Left renal pelvis (tissue), 4 donors: ENCODE data around the gene GLI3. TPM values are rescaled to one million over a fixed set of nuclear protein-coding genes. Genes with fewer than 3 reads are reported as not detected.
A peak's percentile ranks its signal among the peaks of the same experiment; 100 is the strongest.

ENCODE experiments used
- DNase-seq, 4 donors: peaks; one replicate each; pipeline ENCODE4 v3.0.0-alpha.2; 2013; ENCODE audit warnings: low read depth in 4 of 4, low spot score in 3 of 4
- polyA plus RNA-seq, 4 donors: library from polyadenylated mRNA; unstranded; fragments of 120-200 nt; gene quantifications; one replicate each; pipeline ENCODE4 v1.2.1, GENCODE V29; 2013; ENCODE audit not compliant: insufficient read length in 4 of 4

The GLI3 gene
- polyA plus RNA-seq, 4 donors, result 14.8 to 33.7 (median 16.5) TPM

DNA sequence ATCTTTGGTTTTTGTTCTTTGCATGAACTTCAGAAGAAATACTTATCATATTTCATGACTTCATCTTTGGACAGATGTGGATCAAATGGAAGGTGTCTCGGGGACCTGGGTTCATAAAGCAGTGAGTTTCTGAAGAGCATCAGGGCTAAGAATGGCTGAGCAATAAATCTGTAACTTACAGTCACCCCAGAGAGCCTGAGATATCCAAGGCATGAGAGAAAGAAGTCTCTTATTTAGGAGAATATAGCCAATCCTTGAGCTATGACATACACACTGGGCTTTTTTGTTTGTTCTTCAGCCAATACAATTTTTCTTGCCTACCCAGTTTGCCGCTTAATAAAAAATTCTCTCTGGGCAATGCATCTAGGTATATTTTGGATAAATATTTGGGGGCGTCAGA is 281.6 kb downstream of the GLI3 start:
- no peak for DNase-seq

- no peak for DNase-seq
Measured at GRCh38 chr7:41954976-41955375, 282.0 kb downstream of the GLI3 start.

- no peak for DNase-seq
Measured at GRCh38 chr7:41948503-41948902, 288.5 kb downstream of the GLI3 start.

DNA sequence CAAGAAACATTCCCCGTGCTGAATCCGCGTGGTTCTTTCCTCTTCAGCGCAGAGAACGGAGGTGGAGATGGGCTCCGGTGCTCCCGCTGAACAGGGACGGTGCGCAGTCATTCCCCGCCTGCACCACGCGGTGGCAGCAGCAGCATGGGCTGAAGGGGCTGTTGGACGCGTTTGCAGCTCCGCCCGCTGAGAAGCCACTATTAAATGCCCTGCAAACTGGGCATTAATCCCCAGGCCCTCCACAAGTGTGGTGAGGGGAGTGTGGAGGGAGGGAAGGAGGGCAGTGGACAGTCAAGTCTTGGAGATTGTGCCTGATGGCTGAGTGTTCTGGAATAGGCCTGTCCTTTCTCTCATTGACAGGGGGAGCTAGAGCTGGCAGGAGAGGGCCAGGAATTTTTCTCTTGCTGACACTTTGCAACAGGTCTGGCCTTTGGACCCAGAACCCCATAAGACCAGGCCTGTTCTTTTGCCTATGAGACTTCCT is 293.9 kb downstream of the GLI3 start:
- peak; percentile 61 to 73 (median 64) for DNase-seq

GRCh38 chr7:41942468-41943093 is 294.4 kb downstream of the GLI3 start:
- no peak for DNase-seq

GRCh38 chr7:41940760-41941343 is 296.2 kb downstream of the GLI3 start:
- DNase-seq, result peak in 2 of 4 donors; percentile 53 to 63

DNA sequence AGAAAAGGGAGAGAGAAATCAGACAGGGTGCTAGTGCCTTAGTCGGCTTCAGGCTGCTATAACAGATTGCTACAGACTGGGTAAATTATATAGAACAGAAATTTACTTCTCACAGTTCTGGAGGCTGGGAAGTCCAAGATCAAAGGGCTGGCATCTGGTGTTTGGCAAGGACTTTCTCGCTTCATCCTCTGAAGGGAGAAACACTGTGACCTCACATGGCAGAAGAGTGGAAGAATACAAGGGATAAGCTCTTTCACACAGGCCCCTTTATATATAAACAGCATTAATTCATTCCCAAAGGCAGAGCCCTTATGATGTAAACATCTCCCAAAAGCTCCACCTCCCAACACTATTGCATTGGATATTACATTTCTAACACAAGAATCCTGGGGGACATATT is 298.6 kb downstream of the GLI3 start:
- no peak for DNase-seq

- DNase-seq, result no peak
Measured at GRCh38 chr7:41933427-41933826, 303.6 kb downstream of the GLI3 start.

DNA sequence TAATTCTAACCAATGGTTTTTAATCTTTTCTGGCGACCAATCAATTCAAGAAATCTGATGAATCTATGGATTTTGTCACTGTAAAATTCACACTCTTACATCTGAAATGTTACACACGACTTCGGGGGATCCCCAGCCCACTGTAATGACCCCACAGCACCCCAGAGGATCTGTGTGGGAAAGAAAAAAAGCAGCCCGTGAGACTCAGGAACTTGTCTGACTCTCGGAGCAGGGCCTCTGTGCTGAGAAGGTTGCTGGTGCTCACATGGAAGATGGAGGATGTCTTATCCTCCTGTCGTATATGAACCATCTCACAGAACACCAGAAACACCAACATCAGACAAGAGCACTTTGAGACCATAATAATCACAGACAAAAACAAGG is 305.8 kb downstream of the GLI3 start:
- DNase-seq, result no peak

DNA sequence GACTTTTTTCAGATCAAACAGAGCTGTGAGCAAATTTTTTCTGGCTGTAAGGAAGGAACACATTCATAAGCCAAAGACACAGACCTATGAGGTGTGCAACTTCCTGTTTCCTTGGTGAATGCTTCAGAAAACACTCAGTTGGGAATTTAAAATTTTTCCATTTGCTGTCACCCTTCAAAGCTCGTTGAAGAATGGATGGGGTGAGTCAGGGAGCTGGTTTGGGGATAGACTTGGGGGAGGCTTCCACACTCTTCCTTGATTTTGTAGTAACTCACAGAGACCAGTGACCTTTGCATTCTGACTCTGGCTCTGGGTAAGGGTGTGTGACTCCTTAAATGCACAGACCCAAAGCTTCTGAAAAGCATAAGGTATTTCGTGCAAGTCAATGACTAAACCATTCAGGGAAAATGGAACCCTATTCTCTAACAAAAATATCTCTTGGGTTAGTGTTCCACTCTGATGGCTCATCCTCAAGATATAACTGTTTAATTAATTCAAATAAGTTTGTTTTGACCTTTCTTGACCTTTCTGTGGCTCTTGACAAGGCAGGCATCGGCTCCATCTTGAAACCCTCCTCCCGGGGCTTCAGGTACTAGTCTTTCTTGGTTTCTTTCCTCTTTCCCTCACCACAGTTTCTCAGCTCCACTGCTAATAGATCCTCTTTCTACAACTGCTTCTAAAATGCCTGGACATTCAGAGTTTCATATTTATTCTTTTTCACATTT is 306.3 kb downstream of the GLI3 start:
- DNase-seq, result no peak

DNA sequence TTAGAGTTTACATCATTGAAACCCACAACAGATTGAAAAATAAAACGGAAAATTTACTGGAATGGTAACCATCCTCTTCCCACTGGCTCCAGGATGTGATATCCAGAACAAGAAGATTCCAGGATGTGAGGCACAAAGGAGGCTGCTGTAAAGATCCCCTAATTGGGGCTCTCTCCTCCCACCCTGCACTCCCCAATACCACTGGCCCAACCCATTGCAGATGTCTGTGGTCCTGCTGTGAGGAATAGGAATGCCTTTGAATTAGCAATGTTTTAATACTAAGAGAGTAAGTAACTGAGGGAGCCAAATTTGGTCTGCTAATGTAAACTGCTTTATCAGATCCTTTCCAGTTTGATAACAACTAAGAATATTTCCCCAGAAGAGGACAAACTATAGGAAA is 308.2 kb downstream of the GLI3 start:
- DNase-seq, result no peak

DNA sequence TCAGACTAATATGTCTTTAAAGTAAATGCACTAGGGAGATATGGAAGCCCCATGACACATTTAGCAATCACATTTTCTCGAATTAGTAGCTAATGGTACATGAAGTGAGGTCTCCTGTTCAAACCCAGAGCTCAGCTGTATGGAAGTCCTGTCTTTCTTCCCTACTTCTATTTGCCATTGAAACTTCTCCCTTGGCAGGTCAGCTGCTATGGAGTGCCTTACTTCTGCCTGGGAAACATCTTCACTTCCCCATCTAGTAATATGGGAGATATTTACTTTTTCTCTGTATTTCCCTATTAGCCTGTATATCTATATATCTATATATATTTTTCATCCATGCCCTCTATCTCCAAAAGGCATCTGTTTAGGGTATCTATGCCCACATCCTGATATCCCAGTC is 308.8 kb downstream of the GLI3 start:
- DNase-seq, result no peak

GRCh38 chr7:41927380-41927779 is 309.6 kb downstream of the GLI3 start:
- no peak for DNase-seq

GRCh38 chr7:41925946-41926345 is 311.1 kb downstream of the GLI3 start:
- DNase-seq, result no peak

DNA sequence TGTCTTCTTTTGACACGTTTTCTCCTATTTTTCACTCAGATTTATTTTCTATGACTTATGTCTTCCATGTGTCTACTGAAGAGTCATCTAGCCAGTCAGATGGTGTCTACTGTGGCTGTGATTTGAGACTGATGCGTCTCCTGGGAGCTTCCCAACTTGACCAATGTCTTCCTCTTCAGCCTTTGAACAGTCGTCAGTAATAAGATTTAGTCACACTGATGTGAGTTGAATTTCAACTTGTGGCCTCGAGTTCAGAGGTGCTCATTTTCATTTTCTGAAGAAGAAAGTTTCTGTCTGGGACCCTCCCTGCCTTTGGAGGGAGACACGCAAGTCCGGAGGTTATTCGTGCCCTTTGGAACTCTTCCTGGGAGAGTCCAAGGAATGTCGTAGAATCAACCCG is 312.2 kb downstream of the GLI3 start:
- no peak for DNase-seq

GRCh38 chr7:41922373-41922772 is 314.6 kb downstream of the GLI3 start:
- DNase-seq, result no peak

- no peak for DNase-seq
Measured at GRCh38 chr7:41921453-41921981, 315.5 kb downstream of the GLI3 start.

DNA sequence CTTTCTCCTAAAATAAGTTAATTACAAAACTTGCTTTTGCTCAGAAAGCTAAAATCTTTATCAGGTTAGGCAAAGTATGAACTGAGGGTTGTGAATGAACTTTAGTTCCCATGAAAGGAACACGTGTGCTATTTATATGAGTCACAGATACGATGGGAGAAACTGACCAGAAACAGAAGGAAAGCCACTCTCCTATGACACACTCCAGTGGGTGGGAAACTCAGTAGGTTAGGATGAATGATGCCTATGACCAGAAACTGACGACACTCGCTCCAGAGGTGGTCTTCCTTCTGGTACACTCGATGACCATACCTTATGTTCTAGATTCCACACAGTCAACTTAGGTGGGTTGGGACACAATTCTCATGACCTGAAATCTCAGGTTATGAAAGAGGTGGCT is 318.4 kb downstream of the GLI3 start:
- DNase-seq, result no peak

GRCh38 chr7:41916450-41916927 is 320.5 kb downstream of the GLI3 start:
- peak in 3 of 4 donors; percentile 5 to 10 (median 9) for DNase-seq

DNA sequence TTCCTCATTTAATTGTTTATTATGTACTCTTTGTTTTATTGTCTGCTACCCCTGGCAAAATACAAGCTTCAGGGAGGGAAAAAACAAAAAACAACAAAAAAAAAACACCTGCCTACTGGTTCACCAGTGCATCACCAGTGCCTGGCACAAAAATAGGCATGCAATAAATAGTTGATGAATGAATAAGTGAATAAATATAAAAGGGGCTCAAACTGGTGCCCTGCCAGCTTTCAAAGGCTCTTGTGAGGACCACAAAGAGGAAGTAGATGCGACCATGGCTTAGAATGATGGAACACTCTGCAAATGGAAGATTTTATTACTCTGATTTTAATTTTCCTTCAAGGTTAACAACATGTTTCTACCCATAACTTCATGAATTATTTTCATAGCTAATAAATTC is 321.1 kb downstream of the GLI3 start:
- DNase-seq, result no peak

- DNase-seq, result no peak
Measured at GRCh38 chr7:41912851-41913567, 324.0 kb downstream of the GLI3 start.
